Muscle of leg (tissue), 11 donors: ENCODE data around the gene H6PD. TPM values are rescaled to one million over a fixed set of nuclear protein-coding genes. Genes with fewer than 3 reads are reported as not detected.

Experiments used
- DNase-seq: peaks from one replicate; pipeline ENCODE4 v3.0.0; 2013
- H3K27ac ChIP-seq: one replicate; pipeline ENCODE4 v1.5.1; 2013; ENCODE audit warnings: mild to moderate bottlenecking, low read length, control low read depth
- H3K27me3 ChIP-seq: one replicate; pipeline ENCODE4 v1.6.1; 2013; ENCODE audit warnings: low read length; ENCODE audit not compliant: control insufficient read depth, insufficient read depth
- H3K36me3 ChIP-seq: one replicate; pipeline ENCODE4 v1.6.1; 2013; ENCODE audit warnings: low read length; ENCODE audit not compliant: control insufficient read depth, insufficient read depth
- H3K4me1 ChIP-seq: one replicate; pipeline ENCODE4 v1.6.1; 2013; ENCODE audit warnings: low read length; ENCODE audit not compliant: control insufficient read depth, insufficient read depth
- H3K4me3 ChIP-seq: one replicate; pipeline ENCODE4 v1.5.1; 2013; ENCODE audit warnings: low read length, control low read depth
- H3K9me3 ChIP-seq: replicated peaks from 2 replicates; pipeline ENCODE4 v1.6.1; 2013; ENCODE audit warnings: low read depth, low read length; ENCODE audit not compliant: control insufficient read depth
- WGBS: methylation state at CpG from one replicate; pipeline ENCODE4 v1.1.5; 2013; ENCODE audit warnings: missing lambda C conversion rate; ENCODE audit not compliant: insufficient coverage; 5-methylcytosine and 5-hydroxymethylcytosine counted together
- polyA plus RNA-seq, 8 donors: library from polyadenylated mRNA; unstranded; fragments of 120-200 nt; gene quantifications; one replicate each; pipeline versions ENCODE4 v1.2.1 to v1.2.3, GENCODE V29; 2013; ENCODE audit warnings: inconsistent platforms in 1 of 8, low replicate concordance in 1 of 8; ENCODE audit not compliant: insufficient read length in 8 of 8, insufficient read depth in 1 of 8
- total RNA-seq: library from RNA; stranded (reverse); fragments of 120-200 nt; gene quantifications from one replicate; pipeline ENCODE4 v1.2.4, GENCODE V29; 2013

The H6PD gene
- total and polyA plus RNA-seq, 9 donors = 24.1 to 49.1 (median 36.5) TPM

- Histone ChIP-seq H3K4me3 (no peak overlapping the region), H3K36me3 (peaks cover 27% of the 10 kb centered on the region), H3K4me1 (peaks cover 33% of the 10 kb centered on the region), H3K9me3 (no peaks in the 10 kb centered on the region), H3K27me3 (no peaks in the 10 kb centered on the region), H3K27ac (no peak overlapping the region)
- WGBS = 71% methylated on average over 8 of the region's 10 CpGs
- no peak for DNase-seq
These were observed 19.0 kb downstream of the H6PD start for GRCh38 chr1:9253453-9254105.

DNA sequence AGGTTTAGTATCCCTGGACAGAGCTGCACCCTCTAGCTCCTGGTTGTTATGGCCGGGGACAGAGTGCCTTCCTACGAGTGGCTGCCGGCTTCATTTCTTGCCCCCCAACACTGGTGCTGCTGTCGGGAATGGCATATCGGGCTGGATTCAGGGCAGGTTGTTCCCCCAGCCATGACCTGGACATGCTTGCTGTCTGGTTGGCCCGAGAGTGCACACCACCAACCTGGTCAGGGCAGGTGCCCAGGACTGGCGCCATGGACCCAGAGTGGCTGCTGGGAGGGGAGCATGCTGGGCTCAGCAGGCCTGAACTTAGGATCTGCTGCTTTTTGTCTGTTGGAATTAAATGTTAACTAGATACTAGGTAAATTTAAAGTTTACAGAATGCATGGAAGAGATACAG lies 21.8 kb downstream of the H6PD start:
- Histone ChIP-seq H3K27ac (no peak overlapping the region), H3K4me1 (peaks cover 9% of the 10 kb centered on the region), H3K9me3 (no peaks in the 10 kb centered on the region), H3K36me3 (peaks cover 11% of the 10 kb centered on the region), H3K4me3 (no peak overlapping the region), H3K27me3 (no peaks in the 10 kb centered on the region)
- DNase-seq = no peak
- WGBS = 96% methylated on average over 7 of the region's 7 CpGs

- H3K27ac ChIP-seq = no peak overlapping the region
- peaks cover 22% of the 10 kb centered on the region for H3K36me3 ChIP-seq
- DNase-seq = no peak
- no peaks in the 10 kb centered on the region for H3K9me3 ChIP-seq
- H3K27me3 ChIP-seq = no peaks in the 10 kb centered on the region
- 96% methylated on average over 20 of the region's 22 CpGs for WGBS
- H3K4me1 ChIP-seq = peaks cover 4% of the 10 kb centered on the region
- H3K4me3 ChIP-seq = no peak overlapping the region
These were observed 23.3 kb downstream of the H6PD start for GRCh38 chr1:9257851-9258250.

DNA sequence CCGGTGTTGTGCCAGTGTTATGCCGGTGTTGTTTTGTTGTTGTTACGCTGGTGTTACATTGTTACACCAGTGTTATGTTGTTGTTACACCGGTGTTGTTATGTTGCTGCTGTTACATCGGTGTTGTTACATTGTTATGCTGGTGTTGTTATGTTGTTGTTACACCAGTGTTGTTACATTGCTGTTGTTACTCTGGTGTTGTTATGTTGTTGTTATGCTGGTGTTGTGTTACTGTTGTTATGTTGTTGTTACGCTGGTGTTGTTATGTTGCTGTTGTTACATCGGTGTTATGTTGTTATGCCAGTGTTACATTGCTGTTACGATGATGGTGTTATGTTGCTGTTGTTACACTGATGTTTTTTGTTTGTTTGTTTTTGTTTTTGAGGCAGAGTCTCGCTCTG lies 24.1 kb downstream of the H6PD start:
- H3K36me3 ChIP-seq = peaks cover 29% of the 10 kb centered on the region
- no peaks in the 10 kb centered on the region for H3K9me3 ChIP-seq
- WGBS = 100% methylated on average over 4 of the region's 9 CpGs
- H3K4me1 ChIP-seq = peaks cover 2% of the 10 kb centered on the region
- no peak overlapping the region for H3K27ac ChIP-seq
- H3K4me3 ChIP-seq = no peak overlapping the region
- DNase-seq = no peak
- no peaks in the 10 kb centered on the region for H3K27me3 ChIP-seq

- H3K36me3 ChIP-seq = peaks cover 45% of the 10 kb centered on the region
- DNase-seq = no peak
- H3K4me1 ChIP-seq = no peaks in the 10 kb centered on the region
- no peak overlapping the region for H3K4me3 ChIP-seq
- H3K27me3 ChIP-seq = no peaks in the 10 kb centered on the region
- 96% methylated on average over 17 of the region's 20 CpGs for WGBS
- no peak overlapping the region for H3K27ac ChIP-seq
- H3K9me3 ChIP-seq = no peaks in the 10 kb centered on the region
These were observed 25.6 kb downstream of the H6PD start for GRCh38 chr1:9260059-9260766.

DNA sequence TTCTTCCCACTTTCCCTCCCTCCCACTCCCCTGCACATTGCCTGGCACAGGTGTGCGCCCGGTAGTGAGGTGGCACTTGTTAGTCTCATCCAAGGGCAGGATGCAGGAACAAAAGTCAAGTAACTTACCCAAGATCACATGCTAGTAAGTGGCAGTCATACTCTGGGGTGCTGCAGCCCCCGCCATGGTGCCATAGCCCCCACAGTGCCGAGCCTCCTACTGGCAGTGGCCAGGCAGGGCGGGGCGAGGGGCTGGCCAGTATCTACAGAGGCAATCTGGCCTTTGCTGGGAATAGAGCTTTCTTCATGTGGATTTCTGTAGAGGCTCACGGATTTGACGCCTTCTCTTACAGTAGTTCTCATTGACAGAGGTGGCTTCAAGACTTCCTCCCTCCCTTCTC lies 26.9 kb downstream of the H6PD start:
- DNase-seq = no peak
- no peaks in the 10 kb centered on the region for H3K4me1 ChIP-seq
- H3K27ac ChIP-seq = no peak overlapping the region
- peaks cover 54% of the 10 kb centered on the region for H3K36me3 ChIP-seq
- no peak overlapping the region for H3K4me3 ChIP-seq
- WGBS = 77% methylated on average over 4 of the region's 8 CpGs
- no peaks in the 10 kb centered on the region for H3K27me3 ChIP-seq
- H3K9me3 ChIP-seq = no peaks in the 10 kb centered on the region

- peaks cover 57% of the 10 kb centered on the region for H3K36me3 ChIP-seq
- 90% methylated on average over 33 of the region's 33 CpGs for WGBS
- no peak for DNase-seq
- H3K4me3 ChIP-seq = no peak overlapping the region
- H3K9me3 ChIP-seq = no peaks in the 10 kb centered on the region
- H3K4me1 ChIP-seq = peaks cover 2% of the 10 kb centered on the region
- H3K27ac ChIP-seq = no peak overlapping the region
- no peaks in the 10 kb centered on the region for H3K27me3 ChIP-seq
These were observed 27.8 kb downstream of the H6PD start for GRCh38 chr1:9262096-9262986.

DNA sequence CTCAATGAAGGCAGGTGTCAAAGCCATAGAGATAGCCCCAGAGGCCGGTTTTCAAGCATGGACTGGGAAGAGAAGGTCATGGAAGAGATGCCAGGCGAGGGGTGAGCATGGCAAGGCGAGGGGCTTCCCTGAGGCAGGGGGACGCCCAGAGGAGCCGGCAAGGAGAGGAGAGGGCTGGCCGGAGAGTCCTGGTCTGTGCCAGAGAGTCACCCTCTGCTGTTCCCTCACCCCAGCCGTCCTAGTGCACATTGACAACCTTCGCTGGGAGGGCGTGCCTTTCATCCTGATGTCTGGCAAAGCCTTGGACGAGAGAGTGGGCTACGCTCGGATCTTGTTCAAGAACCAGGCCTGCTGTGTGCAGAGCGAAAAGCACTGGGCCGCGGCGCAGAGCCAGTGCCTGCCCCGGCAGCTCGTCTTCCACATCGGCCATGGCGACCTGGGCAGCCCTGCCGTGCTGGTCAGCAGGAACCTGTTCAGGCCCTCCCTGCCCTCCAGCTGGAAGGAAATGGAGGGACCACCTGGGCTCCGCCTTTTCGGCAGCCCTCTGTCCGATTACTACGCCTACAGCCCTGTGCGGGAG lies 28.8 kb downstream of the H6PD start:
- H3K27ac ChIP-seq = no peak overlapping the region
- H3K36me3 ChIP-seq = peaks cover 61% of the 10 kb centered on the region
- H3K4me1 ChIP-seq = peaks cover 8% of the 10 kb centered on the region
- no peak for DNase-seq
- H3K4me3 ChIP-seq = no peak overlapping the region
- WGBS = 86% methylated on average over 26 of the region's 26 CpGs
- H3K9me3 ChIP-seq = no peaks in the 10 kb centered on the region
- no peaks in the 10 kb centered on the region for H3K27me3 ChIP-seq

DNA sequence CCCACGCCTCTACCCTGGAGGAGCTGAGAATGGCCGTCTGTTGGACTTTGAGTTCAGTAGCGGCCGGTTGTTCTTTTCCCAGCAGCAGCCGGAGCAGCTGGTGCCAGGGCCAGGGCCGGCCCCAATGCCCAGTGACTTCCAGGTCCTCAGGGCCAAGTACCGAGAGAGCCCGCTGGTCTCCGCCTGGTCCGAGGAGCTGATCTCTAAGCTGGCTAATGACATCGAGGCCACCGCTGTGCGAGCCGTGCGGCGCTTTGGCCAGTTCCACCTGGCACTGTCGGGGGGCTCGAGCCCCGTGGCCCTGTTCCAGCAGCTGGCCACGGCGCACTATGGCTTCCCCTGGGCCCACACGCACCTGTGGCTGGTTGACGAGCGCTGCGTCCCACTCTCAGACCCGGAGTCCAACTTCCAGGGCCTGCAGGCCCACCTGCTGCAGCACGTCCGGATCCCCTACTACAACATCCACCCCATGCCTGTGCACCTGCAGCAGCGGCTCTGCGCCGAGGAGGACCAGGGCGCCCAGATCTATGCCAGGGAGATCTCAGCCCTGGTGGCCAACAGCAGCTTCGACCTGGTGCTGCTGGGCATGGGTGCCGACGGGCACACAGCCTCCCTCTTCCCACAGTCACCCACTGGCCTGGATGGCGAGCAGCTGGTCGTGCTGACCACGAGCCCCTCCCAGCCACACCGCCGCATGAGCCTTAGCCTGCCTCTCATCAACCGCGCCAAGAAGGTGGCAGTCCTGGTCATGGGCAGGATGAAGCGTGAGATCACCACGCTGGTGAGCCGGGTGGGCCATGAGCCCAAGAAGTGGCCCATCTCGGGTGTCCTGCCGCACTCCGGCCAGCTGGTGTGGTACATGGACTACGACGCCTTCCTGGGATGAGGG lies 29.7 kb downstream of the H6PD start:
- H3K27me3 ChIP-seq = no peaks in the 10 kb centered on the region
- peaks cover 65% of the 10 kb centered on the region for H3K36me3 ChIP-seq
- H3K4me3 ChIP-seq = no peak overlapping the region
- DNase-seq = no peak
- WGBS = 91% methylated on average over 50 of the region's 50 CpGs
- H3K27ac ChIP-seq = no peak overlapping the region
- H3K4me1 ChIP-seq = peaks cover 10% of the 10 kb centered on the region
- H3K9me3 ChIP-seq = no peaks in the 10 kb centered on the region
